HG03469 (cell line): ENCODE data around the gene JADE2.
A peak's percentile ranks its signal among the peaks of the same experiment; 100 is the strongest.

Experiments used
- ATAC-seq: cut with Tn5 transposase; IDR thresholded peaks from one replicate; pipeline ENCODE4 v1.9.1; 2021; ENCODE audit warnings: mild to moderate bottlenecking, moderate library complexity, moderate number of reproducible peaks; ENCODE audit not compliant: unreplicated experiment

Gene JADE2

DNA sequence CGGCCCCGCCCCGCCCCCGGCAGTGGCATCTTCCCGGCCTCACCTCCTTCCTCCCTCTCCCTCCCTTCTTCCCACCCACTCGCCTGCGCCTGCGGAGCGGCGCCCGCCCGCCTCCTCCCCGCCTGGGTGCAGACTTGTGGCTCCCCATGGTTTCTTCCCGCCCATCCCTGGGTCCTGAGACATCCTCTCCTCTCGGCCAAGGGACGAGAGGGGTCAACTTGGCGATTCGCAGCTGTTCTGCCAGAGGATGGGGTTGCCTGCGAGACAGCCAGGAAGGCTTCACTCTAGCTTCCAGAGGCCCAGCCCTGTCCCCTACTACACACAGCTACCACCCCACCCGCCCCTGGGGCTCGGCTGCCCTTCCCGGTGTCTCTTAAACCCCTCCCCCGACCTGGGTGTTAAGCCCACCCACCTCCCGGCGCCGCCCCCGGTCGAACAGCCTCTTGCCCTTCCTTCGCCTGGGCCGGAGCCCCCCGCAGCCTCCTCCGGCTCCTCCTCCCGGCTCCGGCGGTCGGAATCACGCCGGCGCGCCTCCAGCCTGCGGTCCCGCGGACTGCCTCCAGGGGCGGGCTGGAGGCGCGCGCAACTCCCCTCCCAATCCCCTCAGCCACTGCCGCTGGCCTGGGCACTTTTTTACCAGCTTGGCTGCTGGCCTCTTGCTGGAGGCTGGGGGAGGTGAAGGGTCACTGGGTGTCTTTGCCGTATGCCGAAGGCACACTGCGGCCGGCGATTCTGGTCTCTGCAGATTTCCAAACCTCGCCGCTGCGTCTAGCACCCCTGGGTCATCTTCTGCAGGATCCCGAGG is 1.9 kb downstream of the JADE2 start:
- no peak for ATAC-seq

DNA sequence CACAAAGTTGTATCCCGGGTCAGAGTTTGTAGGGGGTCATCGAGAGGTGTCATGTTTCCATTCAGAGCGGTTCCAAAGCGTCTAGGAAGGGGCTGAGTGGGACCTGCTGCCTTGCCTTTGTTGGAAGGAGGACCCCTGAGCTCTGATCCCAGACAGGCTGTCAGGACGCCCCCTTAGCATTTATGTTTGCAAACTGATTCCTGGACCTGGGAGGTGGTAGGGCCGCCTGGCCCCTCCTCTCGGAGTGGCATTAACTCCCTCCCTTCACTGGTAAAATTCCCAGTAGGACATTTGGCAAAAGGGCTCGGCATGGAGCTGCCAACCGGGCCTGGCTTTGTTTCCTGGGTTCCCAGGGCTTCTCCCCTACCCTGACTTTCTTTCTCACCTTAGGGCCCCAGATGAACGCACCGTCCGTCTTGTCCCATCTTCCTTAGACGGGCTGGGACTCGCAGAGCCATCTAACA is 2.5 kb downstream of the JADE2 start:
- ATAC-seq = no peak

DNA sequence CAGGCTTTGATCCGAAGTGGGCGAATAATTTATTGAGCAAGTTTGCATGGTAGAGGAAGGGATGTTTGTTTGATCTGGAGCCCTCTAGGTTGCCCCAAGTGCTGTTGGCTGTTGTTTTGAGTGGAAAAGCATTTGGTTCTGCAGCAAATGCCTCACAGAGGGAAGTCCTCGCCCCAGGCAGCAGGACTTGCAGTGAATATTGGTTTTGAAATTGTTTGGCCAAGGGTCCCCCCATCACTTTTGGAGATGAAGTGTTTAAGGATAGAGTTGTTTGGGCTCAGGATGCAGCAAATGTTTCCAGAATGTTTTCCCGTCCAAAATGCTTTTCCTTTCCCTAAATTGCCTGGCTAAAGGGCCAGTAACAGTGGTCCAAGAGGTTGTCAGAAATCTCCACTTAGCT is 3.1 kb downstream of the JADE2 start:
- ATAC-seq = no peak

DNA sequence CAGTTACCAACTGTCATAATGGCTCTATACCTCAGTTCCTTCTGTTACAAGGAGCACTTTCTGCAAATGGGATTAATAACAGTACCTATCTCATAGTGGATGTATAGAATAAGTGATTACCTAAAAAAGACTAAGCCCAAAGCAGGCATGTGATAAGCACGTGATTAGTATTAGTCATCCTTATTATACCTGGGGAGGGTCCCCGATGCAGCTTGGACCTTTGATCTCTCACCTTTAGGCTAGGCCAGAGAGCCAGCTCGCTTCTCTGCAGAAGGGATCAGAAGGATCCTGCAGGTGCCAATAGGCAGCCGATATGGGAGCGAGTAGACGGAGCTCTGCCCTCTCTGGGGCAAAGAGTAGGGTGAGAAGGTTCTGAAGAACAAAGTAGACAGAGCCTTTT is 4.0 kb downstream of the JADE2 start:
- no peak for ATAC-seq

DNA sequence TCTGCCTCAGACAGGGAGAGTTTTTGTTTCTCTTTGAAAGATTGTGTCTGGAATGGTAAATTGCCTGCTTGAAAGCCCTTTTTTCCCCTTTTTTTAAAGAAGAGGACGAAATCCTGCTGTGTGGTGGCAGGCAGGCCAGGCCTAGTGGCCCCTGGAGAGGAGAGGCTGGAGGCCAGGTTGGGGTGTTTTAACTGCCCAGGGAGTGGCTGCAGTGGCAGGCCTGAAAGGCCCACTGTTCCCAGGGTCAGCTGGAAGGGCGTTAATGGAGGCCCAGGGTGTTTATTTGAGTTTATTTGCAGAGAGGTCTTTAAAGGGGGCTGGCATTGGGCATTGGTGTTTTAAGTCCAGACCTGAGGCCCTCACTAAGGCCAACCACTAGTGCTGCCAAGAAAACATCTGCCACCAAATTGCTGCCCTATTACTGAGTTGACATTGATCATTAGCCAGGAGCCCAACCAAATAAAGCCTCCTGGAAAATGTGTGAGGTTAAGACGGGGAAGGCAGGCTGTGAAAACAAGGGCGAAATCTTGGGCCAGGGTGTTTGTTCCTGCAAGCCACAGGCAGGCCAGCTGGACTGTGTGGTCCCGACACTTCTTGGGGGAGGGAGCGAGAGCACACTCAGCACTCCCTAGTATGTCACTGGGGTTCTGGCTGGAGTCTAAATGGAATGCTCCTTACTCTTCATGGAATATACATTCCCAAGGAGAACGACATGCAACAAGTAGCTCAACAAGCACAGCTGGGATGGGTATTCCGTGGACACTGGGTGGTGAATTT is 5.0 kb downstream of the JADE2 start:
- no peak for ATAC-seq

DNA sequence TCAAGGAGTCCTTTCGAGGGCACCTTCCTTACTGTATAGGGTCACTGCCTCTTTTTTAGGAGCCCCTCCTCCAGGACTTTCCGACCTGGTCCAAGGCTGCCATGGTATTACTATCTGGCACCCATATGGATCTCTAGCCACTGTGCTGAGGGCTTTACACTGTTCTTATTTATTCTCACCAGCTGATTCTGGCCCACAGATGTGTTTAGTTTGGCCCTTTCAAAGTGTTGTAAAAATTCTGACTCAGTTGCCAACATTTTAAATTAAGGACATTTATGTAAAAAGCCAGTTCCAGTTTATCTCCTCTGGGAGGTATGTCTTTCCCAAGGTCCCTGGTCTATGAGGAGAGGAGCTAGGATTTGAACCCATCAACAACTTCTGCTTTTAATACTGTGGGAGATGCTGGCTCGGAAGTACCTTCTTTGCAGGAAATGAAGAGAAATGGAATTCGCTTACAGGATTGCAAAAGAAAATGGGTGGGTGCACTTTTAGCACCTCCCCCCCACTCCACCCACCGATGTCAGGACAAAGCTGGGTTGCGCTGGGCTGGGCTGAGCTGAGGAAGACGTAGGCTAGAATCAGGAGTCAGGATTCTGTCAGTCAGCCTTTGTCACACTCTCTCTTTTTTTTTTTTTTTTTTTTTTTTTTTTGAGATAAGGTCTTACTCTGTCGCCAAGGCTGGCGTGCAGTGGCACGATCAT is 7.8 kb downstream of the JADE2 start:
- no peak for ATAC-seq

DNA sequence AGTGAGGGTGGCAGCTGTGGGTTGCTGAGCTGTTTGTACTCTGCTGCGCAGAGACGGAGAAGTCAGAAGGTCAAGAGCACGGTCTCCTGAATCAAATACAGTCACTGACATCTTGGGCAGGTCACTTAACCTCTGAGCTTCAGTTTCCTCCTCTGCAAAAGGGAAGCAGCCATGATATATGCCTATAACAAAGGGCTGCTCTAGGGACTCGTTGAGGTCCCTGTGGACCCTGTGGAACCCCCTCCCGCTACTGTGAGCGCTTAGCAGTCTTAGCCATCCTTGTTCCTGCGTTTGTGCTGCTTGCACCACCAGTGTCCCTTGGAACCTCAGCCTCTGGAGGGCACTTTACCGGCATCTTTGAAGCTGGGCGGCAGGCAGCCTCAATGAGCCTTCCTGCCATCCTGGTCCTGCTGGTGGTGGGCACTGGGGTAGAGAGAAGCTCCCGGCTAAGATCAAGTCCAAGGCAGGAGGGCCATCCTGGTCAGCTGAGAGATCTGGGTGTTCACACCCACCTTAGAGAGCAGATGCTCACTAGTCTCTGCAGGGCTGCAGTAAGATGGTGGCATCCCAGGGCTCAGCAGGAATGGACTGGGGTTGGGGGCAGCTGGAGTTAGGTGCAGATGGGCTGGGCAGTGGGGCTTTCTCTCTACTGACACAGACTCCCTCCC is 8.7 kb downstream of the JADE2 start:
- ATAC-seq = no peak

DNA sequence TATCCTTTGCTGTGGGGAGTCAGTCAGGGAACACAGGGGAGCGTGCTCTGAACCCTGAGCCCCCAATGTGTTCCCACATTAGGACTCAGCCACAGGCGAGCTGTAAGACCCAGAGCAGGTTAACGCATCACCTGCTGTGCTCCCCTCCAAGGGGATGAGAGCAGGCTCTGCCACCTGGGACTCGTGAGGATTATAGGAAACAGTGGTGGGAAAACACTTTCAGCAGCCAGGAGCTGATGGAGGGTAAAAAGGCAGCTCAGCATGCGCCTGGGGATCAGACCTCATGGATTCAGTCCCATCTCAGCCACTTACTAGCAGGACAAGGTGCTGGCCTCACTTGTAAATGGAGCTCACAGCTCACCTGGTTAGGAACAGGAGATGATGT is 9.2 kb downstream of the JADE2 start:
- no peak for ATAC-seq

DNA sequence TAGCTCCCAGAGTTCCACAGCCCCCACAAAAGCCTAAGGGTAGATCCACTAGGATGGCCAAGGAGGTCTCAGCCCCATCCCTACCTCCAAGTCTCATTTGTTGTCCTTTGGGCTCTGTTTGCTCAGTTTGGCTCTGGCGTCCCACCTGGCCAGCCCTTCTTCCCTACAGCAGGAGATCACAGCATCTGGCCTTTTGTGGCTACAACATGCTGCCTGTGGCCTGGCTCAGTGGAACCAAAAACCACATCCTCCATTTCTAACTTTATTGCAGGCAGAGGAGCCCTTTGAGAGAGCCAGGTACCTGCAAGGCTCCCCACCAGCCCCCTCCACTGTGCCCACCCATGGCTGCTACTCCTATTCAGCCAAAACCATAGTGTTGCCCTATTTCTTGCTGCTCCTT is 11.4 kb downstream of the JADE2 start:
- ATAC-seq = no peak

DNA sequence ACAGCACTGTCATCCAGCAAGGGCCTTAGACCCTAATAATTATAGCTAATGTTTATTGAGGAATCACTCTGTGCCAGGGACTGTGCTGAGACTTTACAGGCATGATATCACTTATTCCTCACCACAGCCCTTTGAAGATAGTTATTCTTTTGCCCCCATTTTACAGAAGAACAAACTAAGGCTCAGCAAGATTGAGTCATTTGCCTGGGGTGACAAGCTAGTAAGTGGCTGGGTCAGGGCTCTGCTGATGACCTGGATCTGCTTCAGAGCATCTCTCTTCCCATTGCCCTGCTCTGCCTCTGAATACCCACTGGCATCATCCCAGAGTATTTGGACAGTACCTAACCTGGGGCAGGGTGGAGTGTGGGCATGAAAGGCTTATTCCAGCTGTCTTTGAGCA is 11.8 kb downstream of the JADE2 start:
- ATAC-seq = no peak

DNA sequence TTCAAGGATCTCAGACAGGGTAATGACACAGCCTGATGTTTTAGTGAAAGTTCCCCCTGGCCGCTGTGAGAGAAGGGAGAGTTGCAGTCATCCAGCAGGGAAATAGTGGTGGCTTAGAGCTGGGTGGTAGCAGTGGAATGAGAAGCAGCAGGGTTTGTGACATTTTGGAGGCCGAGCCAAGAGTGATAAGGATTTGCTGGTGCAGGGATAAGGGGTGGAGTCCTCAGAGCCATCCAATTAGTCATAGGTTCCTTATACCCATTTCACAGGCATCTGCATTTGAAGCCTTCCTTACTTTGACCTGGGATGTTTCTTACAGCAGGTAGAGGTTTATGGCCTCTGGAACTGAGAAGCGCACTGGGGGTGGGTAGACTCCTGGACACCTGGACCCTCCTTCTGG is 12.8 kb downstream of the JADE2 start:
- no peak for ATAC-seq

DNA sequence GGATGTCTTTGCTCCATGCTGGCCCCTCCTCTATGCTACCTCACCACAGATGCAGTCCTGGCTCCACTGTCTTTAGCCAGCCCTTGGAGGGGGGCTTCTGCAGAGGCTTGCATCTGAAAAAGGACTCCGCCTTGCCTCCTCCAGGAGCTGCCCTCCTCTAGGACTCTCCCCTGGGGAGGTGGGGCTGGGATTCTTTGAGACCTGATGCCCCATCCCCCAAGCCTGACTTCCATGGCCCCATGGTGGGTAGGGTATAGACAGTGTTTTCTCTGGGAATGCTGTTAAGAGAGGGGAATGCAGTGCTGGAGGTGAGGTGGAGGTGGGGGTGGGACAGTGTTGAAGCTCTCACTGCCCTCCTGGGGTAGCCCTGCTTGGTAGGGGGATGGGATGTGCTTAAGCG is 14.3 kb downstream of the JADE2 start:
- ATAC-seq = no peak

DNA sequence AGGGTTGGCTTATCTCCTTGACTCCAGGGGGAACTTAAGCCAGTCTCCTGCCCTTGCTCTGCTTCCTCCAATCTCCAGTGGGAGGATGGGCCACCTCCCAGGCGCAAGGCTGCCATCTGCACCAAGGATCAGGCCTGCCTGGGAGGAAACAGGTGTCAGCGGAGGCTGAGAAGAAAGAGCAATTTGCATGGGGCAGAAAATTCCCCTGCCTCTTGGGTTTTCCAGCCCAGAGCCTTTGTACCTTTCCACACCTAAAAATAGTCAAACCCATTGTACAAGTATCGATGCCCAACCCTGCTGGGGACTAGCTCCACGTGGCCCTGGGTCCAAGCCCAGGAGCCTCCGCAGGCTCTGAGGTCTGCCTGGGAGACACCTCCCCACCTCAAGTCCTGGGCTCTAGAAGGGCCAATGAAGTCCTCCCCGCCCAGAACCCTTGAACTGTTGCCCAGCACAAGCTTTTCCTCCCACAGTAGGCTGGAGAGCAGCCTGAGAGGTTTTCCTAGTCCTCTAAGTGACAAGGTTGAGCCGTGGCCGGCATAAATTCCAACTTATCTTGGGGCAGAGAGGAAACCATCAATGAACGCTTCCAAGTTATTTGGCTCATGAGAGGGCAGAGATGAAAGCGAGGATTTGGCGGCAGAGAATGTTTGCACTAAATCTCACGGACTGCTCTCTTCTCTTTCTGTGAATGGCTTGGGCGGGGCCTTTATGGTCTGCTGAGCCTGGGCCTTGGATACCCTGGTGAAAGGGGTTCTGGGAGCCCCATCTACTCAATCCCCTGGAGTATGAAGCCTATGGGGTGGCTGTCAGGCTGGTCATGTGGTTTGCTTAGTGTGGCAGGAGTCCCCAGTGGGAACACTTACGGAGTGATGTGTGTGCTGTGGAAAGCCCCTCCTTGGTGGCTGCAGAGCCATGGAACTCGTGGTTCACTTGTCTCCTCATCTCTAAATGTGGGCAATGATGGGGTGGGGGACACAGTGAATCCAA is 15.6 kb downstream of the JADE2 start:
- no peak for ATAC-seq

DNA sequence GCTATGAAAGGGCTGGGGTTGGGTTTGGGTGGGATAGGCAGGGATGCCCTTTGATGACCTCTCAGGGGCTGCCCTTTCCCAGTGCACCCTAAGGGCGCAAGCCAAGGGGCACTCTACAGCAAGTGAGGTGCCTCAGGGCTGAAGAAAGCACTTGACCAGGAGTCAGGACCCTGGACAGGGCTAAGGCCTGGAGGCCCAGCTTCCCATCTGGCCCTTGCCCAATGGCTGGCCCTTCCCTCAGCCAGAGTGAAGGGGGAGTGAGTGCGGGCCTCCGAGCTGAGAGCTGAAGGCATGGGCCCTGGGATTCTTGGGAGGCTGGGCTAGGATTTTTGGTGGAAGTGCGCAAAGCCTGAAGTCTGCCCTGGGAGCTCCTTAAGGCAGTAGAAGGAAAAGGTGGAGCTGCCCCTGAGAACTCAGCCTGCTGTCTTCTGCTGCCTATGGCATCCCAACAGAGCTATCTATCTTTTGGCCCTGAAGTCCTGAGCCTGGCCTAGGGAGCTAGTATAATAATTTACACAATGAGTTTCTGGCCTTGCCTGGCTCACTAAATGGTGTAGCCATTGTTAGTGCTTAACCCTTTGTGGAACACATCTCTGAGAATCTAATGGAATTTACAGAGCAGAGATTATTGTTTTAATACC is 16.4 kb downstream of the JADE2 start:
- no peak for ATAC-seq

DNA sequence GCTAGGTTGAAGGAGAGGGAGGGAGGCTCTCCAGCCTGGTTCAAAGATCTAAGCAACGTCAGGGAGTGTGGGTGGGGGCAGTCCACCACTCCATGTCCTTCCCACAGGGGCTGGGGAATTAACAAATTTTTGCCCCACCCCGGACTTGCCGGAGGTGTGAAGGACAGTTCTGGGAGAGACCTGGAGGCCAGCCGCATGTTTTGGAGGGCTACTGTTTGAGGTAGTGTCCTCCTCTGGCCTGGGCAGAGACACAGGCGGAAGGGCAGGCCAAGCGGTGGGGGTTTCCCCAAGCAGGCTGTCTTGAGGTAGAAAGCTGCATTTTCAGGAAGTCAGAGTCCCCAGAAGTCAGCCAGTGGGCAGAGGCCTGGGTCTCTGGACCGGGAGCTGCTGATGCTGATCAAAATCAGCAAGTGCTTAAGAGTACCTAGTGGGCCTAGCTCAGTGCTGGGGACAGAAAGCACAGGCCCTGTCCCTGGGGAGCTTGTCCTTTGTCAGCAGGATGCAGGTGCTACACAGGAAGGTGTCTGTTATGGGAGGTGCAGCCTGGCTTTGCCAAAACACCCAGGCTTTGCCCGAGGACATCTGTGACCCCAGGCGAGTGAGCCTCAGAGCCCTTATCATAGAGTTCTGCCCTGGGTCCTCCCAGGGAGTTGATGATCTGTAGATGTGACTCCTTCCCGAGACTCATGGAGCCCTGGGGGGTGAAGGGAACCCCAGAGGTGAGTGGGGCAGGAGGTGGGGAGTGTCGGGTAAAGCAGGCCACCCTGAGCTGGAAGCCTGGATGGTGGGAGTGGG is 18.5 kb downstream of the JADE2 start:
- ATAC-seq = peak; percentile 30

DNA sequence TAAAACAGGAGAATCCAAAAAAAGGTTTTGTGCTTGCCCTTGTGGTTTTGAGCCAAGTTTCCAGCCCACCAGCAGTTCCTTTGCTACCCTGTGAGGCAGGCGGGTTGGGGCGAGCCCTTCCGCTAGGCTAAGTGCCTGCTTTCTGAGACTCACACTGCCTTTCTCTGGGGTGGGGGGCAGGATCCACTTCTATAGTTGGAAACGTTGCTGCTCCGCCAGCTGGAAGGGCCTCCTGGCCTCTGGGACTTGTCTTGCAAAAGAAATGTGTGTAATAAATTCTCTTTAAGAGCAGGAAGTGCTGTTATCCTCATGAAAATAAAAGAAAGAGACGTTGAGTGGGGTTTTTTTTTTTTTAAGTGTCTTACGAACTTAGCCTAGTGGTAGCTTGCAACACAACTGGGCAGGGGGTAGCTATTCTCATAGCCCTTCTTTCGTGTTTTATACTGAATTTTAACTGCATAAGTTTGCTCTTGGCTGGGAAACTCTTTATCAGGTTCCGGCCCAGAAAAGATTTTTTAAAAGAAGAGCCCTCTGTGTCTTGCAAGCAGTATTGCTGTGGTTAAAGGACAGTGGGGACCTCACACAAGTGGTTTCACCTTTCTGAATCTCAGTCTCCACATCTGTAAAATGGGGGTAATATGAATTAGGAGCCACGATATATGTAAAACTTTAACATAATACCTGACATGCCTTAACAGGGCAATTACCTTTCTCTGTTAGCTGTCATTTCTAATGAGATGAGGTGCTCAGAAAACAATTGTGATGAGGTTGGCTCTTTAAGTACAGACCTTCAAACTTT is 19.8 kb downstream of the JADE2 start:
- ATAC-seq = no peak

DNA sequence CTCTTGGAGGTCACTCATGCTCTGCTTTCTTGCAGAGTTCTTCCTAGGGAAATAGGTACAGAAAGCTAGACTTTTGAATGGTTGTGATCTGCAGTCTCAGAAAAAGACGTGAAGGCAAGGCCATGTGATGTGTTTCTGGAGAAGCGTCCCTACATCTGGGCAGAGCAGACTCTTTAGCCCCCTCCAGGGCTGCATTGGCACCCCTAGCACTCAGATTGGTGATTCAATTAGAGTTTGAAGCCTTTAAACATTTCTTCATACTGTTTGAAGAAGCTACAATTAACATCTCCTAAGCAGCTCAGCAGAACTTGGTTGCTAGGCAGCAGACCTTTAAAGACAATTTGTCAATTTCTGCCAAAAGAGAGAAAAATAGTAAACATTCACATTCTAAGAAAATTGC is 21.6 kb downstream of the JADE2 start:
- no peak for ATAC-seq

DNA sequence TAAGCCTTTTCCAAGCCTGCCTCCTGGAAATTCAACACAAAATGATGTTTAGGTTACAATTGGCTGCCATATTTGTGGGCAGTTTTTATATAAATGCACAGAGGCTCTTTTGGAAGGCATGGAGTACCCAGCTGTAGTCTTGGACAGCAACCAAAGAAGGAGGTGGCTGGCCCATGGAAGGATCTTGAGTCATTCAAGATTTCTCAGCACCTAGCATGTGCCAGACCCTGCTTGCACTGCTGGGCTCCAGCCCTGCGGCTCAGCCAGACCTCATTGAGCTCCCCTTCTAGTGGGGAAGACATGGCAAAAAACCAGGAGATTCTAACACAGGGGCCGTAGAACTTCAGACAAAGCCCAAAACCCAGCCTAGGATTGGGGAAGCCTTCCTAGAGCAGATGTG is 22.1 kb downstream of the JADE2 start:
- no peak for ATAC-seq
